ENCODE measurements around the gene ZNRF3. TPM values are rescaled to one million over a fixed set of nuclear protein-coding genes. Genes with fewer than 3 reads are reported as not detected.

Gene ZNRF3
- total and polyA plus RNA-seq, 11 donors = 1.8 to 9.2 (median 6.2) TPM

DNA sequence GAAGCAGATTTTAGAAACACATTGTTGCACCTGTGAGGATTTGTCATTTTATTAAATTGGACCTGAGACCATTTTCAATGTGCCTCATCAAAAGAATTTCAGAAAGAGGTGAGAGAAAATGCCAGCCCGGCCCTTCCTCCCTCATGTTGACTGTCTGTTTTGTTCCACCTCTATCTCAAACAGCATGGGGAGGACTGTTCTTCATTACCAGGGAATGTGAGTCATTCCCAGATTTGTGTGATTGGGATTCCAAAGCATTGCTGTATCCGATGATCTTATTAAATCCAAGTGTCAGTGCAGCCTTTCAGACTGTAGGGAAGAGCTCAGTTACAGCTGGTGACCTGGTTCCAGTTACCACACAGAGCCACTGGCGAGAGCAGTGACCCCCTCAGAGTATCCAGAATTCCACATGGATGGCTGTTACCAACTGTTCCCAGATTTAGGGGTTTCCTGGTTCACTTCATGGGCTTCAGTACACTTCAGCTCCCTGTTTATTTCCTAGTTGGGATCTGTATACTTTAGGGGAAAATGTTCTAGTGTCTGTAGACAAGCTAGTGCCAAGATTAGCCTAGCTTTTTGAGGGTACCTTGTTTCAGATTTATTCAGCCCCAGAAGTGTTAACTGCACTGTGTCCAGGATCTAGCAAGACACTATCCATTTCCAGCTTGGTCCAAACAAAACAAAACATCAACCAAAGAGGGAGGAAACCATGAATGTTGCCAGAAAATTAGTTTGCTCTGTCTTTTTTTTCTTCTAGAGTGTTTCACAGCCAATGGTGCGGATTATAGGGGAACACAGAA is 210.3 kb downstream of the ZNRF3 start:
- H3K4me3 ChIP-seq = no peak overlapping the region
- peak in 1 of 5 donors; percentile 59 for DNase-seq
- 59 to 72% (median 67%) methylated on average over 4 of the region's 4 CpGs for WGBS, 4 donors
- H3K27ac ChIP-seq = peak overlapping the region in 10 of 12 donors; percentile 7 to 67 (median 48)
- TF ChIP-seq POLR2A (IDR thresholded peaks at IDR 0.05) = no peak
- TF ChIP-seq, protein P1, sequence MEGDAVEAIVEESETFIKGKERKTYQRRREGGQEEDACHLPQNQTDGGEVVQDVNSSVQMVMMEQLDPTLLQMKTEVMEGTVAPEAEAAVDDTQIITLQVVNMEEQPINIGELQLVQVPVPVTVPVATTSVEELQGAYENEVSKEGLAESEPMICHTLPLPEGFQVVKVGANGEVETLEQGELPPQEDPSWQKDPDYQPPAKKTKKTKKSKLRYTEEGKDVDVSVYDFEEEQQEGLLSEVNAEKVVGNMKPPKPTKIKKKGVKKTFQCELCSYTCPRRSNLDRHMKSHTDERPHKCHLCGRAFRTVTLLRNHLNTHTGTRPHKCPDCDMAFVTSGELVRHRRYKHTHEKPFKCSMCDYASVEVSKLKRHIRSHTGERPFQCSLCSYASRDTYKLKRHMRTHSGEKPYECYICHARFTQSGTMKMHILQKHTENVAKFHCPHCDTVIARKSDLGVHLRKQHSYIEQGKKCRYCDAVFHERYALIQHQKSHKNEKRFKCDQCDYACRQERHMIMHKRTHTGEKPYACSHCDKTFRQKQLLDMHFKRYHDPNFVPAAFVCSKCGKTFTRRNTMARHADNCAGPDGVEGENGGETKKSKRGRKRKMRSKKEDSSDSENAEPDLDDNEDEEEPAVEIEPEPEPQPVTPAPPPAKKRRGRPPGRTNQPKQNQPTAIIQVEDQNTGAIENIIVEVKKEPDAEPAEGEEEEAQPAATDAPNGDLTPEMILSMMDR (IDR thresholded peaks at IDR 0.05) = no peak
- intact Hi-C loops (cut with DNase I) = no loop called here
- peaks cover 0 to 60% (median 22%) of the 10 kb centered on the region in 12 donors for H3K4me1 ChIP-seq
- peaks cover 0 to 13% (median 0%) of the 10 kb centered on the region in 9 donors for H3K36me3 ChIP-seq
- no peaks in the 10 kb centered on the region for H3K9me3 ChIP-seq
- ATAC-seq = peak; percentile 59 to 80 (median 72)
- H3K27me3 ChIP-seq = no peaks in the 10 kb centered on the region

GRCh38 chr22:29095459-29095858 is 212.1 kb downstream of the ZNRF3 start:
- Histone ChIP-seq H3K4me1 (peaks cover 0 to 52% (median 18%) of the 10 kb centered on the region in 12 donors), H3K9me3 (no peaks in the 10 kb centered on the region), H3K4me3 (no peak overlapping the region), H3K27me3 (no peaks in the 10 kb centered on the region), H3K36me3 (peaks cover 0 to 30% (median 5%) of the 10 kb centered on the region in 9 donors), H3K27ac (peak overlapping the region in 4 of 12 donors; percentile 30 to 79 (median 62))
- no peak for ATAC-seq
- WGBS, 4 donors = 71 to 100% (median 97%) methylated on average over 2 of the region's 2 CpGs
- DNase-seq = no peak
- intact Hi-C loops (cut with DNase I) = no loop called here
- TF ChIP-seq, protein P1 (IDR thresholded peaks at IDR 0.05) = no peak
- TF ChIP-seq POLR2A (IDR thresholded peaks at IDR 0.05) = no peak

GRCh38 chr22:29096736-29097669 is 213.6 kb downstream of the ZNRF3 start:
- Histone ChIP-seq H3K27ac (peak overlapping the region in 10 of 12 donors; percentile 17 to 79 (median 54)), H3K9me3 (no peaks in the 10 kb centered on the region), H3K27me3 (no peaks in the 10 kb centered on the region), H3K4me3 (no peak overlapping the region), H3K4me1 (peaks cover 0 to 46% (median 18%) of the 10 kb centered on the region in 12 donors), H3K36me3 (peaks cover 0 to 42% (median 5%) of the 10 kb centered on the region in 9 donors)
- intact Hi-C loops (cut with DNase I) = no loop called here
- peak in 4 of 5 donors; percentile 27 to 60 (median 38) for DNase-seq
- peak; percentile 74 to 91 (median 88) for ATAC-seq
- no peak for TF ChIP-seq POLR2A (IDR thresholded peaks at IDR 0.05)
- TF ChIP-seq, protein P1 (IDR thresholded peaks at IDR 0.05) = no peak
- WGBS, 4 donors = 73 to 75% (median 74%) methylated on average over 13 of the region's 13 CpGs
